Measurements from ENCODE around the gene ANAPC2.

Gene ANAPC2

DNA sequence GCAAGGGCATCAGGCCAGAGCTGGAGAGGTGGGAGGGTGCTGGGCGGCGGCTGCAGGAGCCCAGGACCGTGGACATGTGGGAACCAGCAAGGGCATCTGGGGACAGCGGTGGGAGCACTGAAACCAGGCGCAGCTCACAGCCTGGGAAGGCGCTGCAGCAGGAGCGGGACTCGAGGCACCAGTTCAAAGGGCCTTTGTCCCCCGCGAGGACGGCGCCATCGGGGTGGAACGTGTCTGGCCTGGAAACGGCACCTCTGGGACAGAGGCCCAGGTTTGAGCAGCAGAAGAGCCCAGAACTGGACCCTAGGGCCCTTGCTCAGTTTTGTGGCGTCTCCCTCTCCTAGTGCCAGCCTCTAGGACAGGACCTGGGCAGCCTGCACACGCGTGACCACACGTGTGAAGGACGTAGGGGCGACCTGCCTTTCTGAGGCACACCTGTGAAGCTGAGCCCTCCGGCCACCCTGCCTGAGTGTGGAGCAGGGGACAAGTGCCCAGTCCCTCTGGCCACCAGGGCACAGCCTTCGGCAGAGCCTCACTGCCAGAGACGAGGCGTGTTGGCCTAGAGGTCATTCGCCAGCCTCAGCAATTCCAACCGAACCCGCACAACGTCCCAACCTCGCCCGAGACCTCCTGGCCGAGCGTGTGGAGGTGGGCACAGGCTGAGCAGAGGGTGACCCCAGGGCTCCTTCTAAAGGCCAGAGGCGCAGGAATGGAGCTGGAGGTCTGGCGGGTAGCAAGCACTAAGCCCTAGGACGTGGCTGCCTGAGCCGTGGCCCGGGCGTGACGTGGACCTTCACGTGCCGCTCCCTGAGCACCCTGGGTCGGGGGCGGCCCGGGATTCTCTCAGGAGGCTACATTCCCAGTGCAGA is 14.3 kb downstream of the ANAPC2 start:
- no peak for DNase-seq

DNA sequence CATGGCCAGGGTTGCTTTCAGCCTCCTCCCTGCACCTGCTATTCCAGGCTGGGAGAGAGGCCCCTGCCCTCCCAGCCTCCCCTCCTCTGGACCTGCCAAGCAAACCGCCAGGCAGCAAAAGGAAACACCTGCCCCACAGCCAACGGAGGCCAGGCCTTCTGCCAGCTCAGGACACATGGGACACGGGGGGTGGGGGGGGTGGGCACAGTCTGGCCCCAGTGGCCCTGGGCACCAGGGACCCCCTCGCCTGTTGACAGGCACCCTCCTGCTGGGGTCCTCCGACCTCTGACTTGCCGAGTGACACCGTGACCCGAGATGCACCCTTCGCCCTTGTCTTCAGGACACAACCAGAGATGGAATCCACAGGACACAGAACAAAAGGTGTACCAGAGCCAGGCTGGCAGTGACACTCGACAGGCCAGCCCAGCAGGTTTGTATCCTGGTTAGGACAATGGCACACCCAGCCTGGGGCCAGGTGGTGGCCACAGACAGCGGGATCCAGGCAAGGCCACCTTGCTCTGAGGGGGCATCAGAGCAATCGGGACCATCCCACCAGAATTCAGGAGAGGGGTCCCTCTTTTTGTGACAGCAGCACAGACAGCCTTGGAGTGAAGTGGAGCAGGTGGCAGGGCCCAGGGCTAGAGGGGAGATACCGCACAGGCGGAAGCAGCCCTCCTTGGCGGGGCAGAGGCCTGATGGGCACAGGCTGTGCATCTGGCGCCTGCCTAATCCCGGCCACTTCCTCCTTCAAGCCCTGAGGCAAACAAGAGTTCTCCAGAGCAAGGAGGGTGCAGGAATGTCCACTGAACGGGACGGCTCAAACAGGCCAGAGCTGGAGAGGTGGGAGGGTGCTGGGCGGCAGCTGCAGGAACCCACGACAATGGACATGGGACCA is 15.2 kb downstream of the ANAPC2 start:
- DNase-seq, result no peak

GRCh38 chr9:137171149-137171900 is 17.0 kb downstream of the ANAPC2 start:
- no peak for DNase-seq

GRCh38 chr9:137170486-137171148 is 17.7 kb downstream of the ANAPC2 start:
- no peak for DNase-seq

DNA sequence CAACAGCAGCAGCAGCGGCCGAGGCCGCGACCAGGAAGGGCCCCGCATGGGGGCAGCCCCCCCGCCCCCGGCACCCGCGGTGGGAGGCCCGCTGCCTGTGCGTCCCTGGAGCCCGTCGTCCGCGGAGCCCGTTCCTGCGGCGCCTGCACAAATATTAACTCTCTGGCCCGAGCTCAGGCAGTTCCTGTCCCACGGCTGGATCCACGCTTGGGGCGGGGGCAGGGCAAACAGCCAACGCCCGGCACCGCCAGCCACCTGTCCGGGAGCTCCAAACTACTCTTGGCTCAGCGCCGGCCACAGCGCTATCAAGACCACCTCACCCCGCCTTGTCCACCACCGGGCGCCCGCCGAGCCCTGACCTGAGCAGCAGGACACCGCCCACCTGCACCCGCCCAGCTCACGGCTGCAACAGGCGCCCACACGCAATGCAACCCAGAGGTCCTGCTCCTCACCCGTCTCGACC is 18.4 kb downstream of the ANAPC2 start, which contains the start of gene LRRC26:
Gene LRRC26 (minus strand): TSS at position 156 of the 463 bp plus-strand sequence. CDS start 108 bp downstream, at position 48.
- DNase-seq, result no peak

DNA sequence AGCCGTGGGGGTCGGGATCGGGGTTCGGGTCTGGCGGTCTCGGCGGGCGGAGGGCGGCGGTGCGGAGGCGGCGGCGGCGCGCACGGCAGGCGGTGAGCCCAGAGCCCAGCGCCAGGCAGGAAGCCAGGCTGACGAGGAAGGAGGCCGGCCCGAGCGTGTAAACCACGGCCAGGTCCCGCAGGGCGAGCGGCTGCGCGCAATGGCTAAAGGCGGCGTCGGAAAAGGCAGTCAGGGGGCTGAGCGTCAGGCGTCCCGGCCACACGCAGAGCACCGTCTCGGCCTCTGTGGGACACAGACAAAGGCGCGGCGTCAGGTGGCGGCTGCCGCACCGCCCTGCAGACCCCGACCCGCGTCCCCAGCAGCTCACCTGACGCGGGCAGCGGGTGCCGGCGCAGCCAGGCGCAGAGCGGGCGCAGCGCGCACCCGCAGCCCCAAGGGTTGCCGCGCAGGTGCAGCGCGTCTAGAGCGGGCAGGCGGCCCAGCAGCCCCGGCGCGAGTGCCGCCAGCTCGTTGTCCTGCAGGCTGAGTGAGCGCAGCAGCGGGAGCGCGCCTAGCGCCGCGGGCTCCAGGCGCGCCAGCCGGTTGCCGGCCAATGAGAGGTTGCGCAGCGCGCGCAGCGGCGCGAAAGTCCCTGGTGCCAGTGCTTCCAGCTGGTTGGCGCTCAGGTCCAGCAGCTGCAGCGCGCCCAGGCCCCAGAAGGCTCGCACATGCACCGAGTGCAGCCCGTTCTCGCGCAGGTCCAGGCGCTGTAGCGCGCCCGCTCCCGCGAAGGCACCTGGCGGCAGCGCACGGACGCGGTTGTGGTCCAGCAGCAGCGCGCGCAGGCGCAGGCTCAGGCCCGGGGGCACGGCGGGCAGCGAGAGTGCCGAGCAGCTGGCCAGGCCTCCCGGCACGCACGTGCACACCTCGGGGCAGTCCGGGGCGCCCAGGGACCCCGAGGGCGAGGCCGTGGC is 19.2 kb downstream of the ANAPC2 start:
- DNase-seq, result no peak

GRCh38 chr9:137168573-137168903 is 19.8 kb downstream of the ANAPC2 start:
- no peak for DNase-seq

DNA sequence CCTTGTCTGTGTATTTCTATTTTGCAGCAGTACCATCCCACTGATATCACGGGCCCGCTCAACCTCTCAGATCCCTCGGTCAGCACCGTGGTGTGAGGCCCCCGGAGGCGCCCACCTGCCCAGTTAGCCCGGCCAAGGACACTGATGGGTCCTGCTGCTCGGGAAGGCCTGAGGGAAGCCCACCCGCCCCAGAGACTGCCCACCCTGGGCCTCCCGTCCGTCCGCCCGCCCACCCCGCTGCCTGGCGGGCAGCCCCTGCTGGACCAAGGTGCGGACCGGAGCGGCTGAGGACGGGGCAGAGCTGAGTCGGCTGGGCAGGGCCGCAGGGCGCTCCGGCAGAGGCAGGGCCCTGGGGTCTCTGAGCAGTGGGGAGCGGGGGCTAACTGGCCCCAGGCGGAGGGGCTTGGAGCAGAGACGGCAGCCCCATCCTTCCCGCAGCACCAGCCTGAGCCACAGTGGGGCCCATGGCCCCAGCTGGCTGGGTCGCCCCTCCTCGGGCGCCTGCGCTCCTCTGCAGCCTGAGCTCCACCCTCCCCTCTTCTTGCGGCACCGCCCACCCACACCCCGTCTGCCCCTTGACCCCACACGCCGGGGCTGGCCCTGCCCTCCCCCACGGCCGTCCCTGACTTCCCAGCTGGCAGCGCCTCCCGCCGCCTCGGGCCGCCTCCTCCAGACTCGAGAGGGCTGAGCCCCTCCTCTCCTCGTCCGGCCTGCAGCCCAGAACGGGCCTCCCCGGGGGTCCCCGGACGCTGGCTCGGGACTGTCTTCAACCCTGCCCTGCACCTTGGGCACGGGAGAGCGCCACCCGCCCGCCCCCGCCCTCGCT is 20.4 kb downstream of the ANAPC2 start:
- no peak for DNase-seq

GRCh38 chr9:137167277-137167746 is 21.0 kb downstream of the ANAPC2 start:
- no peak for DNase-seq

DNA sequence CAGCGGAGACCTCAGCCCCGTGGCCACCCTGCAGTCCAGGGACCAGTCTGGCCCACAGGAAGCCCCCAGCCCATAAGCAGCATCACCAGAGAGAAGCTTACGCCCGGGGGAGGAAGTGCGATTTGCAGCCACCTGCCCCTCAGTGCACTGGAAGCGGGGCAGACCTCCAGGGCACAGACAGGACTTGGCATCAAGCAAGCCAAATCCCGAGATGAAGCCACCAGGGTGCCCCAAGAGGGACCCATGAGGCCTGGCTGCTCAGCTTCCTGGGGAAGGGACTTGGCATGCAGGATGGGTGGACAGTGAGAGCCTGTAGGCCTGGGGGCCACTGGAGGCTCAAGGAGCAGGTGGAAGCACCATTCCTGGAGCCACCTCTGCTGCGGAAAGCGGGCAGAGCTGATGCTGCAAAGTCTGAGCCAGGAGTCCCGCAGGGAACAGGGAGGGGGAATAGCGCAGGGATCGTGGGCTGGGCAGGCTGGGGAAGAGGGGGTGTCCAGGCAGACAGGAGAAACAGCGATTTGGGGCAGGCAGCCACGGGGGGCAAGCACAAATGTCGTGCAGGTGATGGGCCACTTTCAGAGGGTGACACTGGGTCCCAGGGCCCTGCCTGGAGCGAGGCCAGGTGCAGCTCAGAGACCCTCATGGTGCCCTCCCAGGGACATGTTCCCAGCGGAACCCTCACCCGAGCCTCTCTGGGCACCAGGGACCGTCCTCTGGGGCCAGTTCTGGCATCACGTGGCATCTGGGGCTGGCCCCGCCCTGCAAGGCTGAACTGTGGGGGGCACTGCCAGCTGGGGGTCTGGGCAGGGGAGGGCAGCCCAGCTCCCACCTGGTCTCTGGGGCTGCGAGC is 21.8 kb downstream of the ANAPC2 start:
- DNase-seq, result no peak

DNA sequence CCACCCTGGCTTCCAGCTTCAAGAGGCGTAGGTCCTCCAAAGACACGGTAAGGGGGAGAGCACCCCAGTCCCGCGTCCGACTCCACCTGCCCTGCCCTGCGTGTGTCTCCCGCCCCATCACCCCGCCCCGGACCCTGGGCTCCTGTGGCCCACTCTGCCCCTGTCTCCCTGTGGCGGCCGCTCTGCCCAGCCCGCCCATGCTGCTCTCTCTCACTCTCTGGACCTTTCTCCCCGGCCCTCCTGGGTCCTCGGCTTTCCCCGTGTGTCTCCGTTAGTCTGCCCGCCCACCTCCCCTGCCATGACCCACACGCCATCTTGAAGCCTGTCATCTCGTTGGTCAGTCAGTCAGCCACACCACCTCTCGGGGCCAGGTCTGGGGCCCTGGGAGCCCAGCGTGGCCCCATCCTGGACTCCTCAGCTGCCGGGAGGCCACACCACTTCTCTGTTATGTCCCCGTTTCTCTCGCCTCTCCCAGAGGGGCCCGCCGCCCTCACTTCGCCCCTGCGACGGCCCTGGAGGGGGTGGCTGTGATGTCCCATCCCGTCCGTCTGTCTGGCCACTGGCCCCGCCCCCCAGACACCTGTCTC is 23.0 kb downstream of the ANAPC2 start:
- no peak for DNase-seq

- DNase-seq, result no peak
These were observed 23.8 kb downstream of the ANAPC2 start for GRCh38 chr9:137164370-137165249.

DNA sequence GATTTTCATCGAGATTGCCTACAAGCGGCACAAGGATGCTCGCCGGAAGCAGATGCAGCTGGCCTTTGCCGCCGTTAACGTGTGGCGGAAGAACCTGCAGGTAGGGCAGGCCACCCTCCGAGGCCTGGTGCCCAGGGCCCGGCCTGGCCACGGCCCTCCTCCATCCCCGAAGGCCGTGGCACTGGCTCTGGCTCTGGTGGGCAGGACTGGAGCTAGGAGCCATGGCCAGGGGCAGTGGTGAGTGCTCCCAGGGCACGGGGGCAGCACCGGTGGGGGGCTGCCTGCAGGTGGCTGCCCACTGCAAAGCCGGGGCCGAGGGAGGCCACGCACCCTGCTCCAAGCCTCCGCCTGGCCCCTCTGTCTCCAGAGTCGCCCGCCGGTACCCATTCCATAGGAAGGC is 24.6 kb downstream of the ANAPC2 start:
- no peak for DNase-seq

GRCh38 chr9:137163365-137163715 is 25.0 kb downstream of the ANAPC2 start:
- DNase-seq, result no peak

GRCh38 chr9:137162505-137163364 is 25.6 kb downstream of the ANAPC2 start:
- peak; percentile 40 for DNase-seq

All from CD4-positive, alpha-beta T cell treated with Interleukin-17A for 4 hours (primary cell).